Measurements from ENCODE around the gene SEC16A.
A peak's percentile ranks its signal among the peaks of the same experiment; 100 is the strongest.

Gene SEC16A

GRCh38 chr9:136519263-136520052 is 36.6 kb upstream of the SEC16A start:
- no peak for DNase-seq

GRCh38 chr9:136518623-136519022 is 35.8 kb upstream of the SEC16A start:
- DNase-seq = no peak

GRCh38 chr9:136517950-136518349 is 35.1 kb upstream of the SEC16A start:
- DNase-seq = no peak

- no peak for DNase-seq
These were observed 34.3 kb upstream of the SEC16A start for GRCh38 chr9:136517012-136517743.

- DNase-seq = no peak
These were observed 33.4 kb upstream of the SEC16A start for GRCh38 chr9:136516191-136516654.

GRCh38 chr9:136515276-136515675 is 32.4 kb upstream of the SEC16A start:
- no peak for DNase-seq

- no peak for DNase-seq
These were observed 31.3 kb upstream of the SEC16A start for GRCh38 chr9:136514022-136514714.

- DNase-seq = no peak
These were observed 30.4 kb upstream of the SEC16A start for GRCh38 chr9:136513191-136513590.

- DNase-seq = peak; percentile 25 to 36
These were observed 29.8 kb upstream of the SEC16A start for GRCh38 chr9:136512651-136513071.

- no peak for DNase-seq
These were observed 29.1 kb upstream of the SEC16A start for GRCh38 chr9:136511670-136512592.

- no peak for DNase-seq
These were observed 28.4 kb upstream of the SEC16A start for GRCh38 chr9:136511144-136511669.

GRCh38 chr9:136510561-136510960 is 27.7 kb upstream of the SEC16A start:
- no peak for DNase-seq

- DNase-seq = no peak
These were observed 26.7 kb upstream of the SEC16A start for GRCh38 chr9:136509549-136509948.

GRCh38 chr9:136508729-136509500 is 26.1 kb upstream of the SEC16A start:
- peak; percentile 31 to 52 for DNase-seq

- no peak for DNase-seq
These were observed 25.1 kb upstream of the SEC16A start for GRCh38 chr9:136507992-136508375.

GRCh38 chr9:136507221-136507991 is 24.6 kb upstream of the SEC16A start:
- no peak for DNase-seq

GRCh38 chr9:136506425-136506824 is 23.6 kb upstream of the SEC16A start:
- DNase-seq = no peak

- no peak for DNase-seq
These were observed 22.9 kb upstream of the SEC16A start for GRCh38 chr9:136505406-136506403.

All from activated CD4-positive, alpha-beta T cell treated with anti-CD3 and anti-CD28 coated beads, Interleukin-2, amount 50 U/mL, for 48 hours (primary cell).